HEK293 (cell line): ENCODE results near the gene TALDO1.
A peak's percentile ranks its signal among the peaks of the same experiment; 100 is the strongest.

ENCODE experiments used
- CTCF ChIA-PET: fragments of 350-600 bp; formaldehyde crosslinking; extraction: SDS; loops from one replicate; lab custom pipeline; 2021; ENCODE audit warnings: antibody characterized with exemption; lab: Yijun Ruan, JAX
- POLR2A ChIA-PET: fragments of 300-600 bp; formaldehyde crosslinking; extraction: SDS; loops from one replicate; lab custom pipeline; 2020; ENCODE audit warnings: antibody characterized with exemption, inconsistent platforms; lab: Yijun Ruan, JAX
- H3K27ac ChIP-seq: fragments of 200-500 bp; sonication (Bioruptor generic); 2 replicates; pipeline ENCODE4 v1.5.1; 2014; ENCODE audit warnings: low read depth, low read length, control low read depth, inconsistent platforms; ENCODE audit errors: extremely low read depth
- H3K36me3 ChIP-seq, 2 experiments: fragments of 200-500 bp in 1 of 2; sonication (Bioruptor generic) in 1 of 2; 1 replicate in 1 of 2; 2 replicates in 1 of 2; pipeline ENCODE4 v1.5.1; 2014 to 2017; ENCODE audit warnings: inconsistent platforms in 2 of 2, low read length in 2 of 2; ENCODE audit not compliant: control insufficient read depth in 2 of 2, insufficient read depth in 1 of 2
- H3K4me1 ChIP-seq: fragments of 200-500 bp; sonication (Bioruptor generic); 2 replicates; pipeline ENCODE4 v1.5.1; 2014; ENCODE audit warnings: mild to moderate bottlenecking, low read length, inconsistent platforms; ENCODE audit not compliant: control insufficient read depth, insufficient read depth
- H3K4me3 ChIP-seq: 2 replicates; pipeline ENCODE4 v1.5.1; 2011; ENCODE audit warnings: low read depth, mild to moderate bottlenecking, control low read depth, low read length, moderate library complexity
- H3K9me3 ChIP-seq: fragments of 200-500 bp; sonication (Bioruptor generic); 2 replicates; pipeline ENCODE4 v1.5.1; 2014; ENCODE audit warnings: low read depth, low read length, inconsistent platforms; ENCODE audit not compliant: control insufficient read depth, insufficient read depth
- FEZF1 ChIP-seq: fragments of 450-650 bp; formaldehyde crosslinking; IDR thresholded peaks from 2 replicates; pipeline ENCODE4 v1.5.1; 2016; ENCODE audit warnings: missing biosample characterization, missing genetic modification characterization
- GLI4 ChIP-seq: fragments of 450-650 bp; formaldehyde crosslinking; IDR thresholded peaks from 2 replicates; pipeline ENCODE4 v1.5.1; 2016; ENCODE audit warnings: missing biosample characterization, missing genetic modification characterization
- GLIS2 ChIP-seq: fragments of 450-650 bp; formaldehyde crosslinking; IDR thresholded peaks from 2 replicates; pipeline ENCODE4 v1.5.1; 2016; ENCODE audit warnings: missing biosample characterization, missing genetic modification characterization
- KLF7 ChIP-seq: fragments of 450-650 bp; formaldehyde crosslinking; IDR thresholded peaks from 2 replicates; pipeline ENCODE4 v1.5.1; 2016; ENCODE audit warnings: missing biosample characterization, missing genetic modification characterization, borderline replicate concordance
- OSR2 ChIP-seq: fragments of 450-650 bp; formaldehyde crosslinking; IDR thresholded peaks from 2 replicates; pipeline ENCODE4 v1.5.1; 2016; ENCODE audit warnings: missing biosample characterization, missing genetic modification characterization
- SALL2 ChIP-seq: fragments of 450-650 bp; formaldehyde crosslinking; IDR thresholded peaks from 2 replicates; pipeline ENCODE4 v1.5.0; 2017; ENCODE audit warnings: missing biosample characterization, mild to moderate bottlenecking, missing genetic modification characterization, borderline replicate concordance
- SCRT1 ChIP-seq: fragments of 450-650 bp; formaldehyde crosslinking; IDR thresholded peaks from 2 replicates; pipeline ENCODE4 v1.5.1; 2016; ENCODE audit warnings: missing biosample characterization, missing genetic modification characterization, borderline replicate concordance
- SCRT2 ChIP-seq: fragments of 450-650 bp; formaldehyde crosslinking; IDR thresholded peaks from 2 replicates; pipeline ENCODE4 v1.5.1; 2016; ENCODE audit warnings: missing biosample characterization, missing genetic modification characterization
- YY1 ChIP-seq: fragments of 450-650 bp; formaldehyde crosslinking; IDR thresholded peaks from 2 replicates; pipeline ENCODE4 v1.5.1; 2018; ENCODE audit warnings: missing biosample characterization, missing genetic modification characterization
- ZNF16 ChIP-seq: fragments of 450-650 bp; formaldehyde crosslinking; IDR thresholded peaks from 2 replicates; pipeline ENCODE4 v1.5.1; 2016; ENCODE audit warnings: low read depth, missing biosample characterization, missing genetic modification characterization
- ZNF2 ChIP-seq: fragments of 450-650 bp; formaldehyde crosslinking; IDR thresholded peaks from 2 replicates; pipeline ENCODE4 v1.5.1; 2016; ENCODE audit warnings: missing biosample characterization, missing genetic modification characterization
- ZNF24 ChIP-seq: fragments of 450-650 bp; formaldehyde crosslinking; IDR thresholded peaks from 2 replicates; pipeline ENCODE4 v1.5.1; 2016; ENCODE audit warnings: missing biosample characterization, missing genetic modification characterization
- ZNF621 ChIP-seq: fragments of 450-650 bp; formaldehyde crosslinking; IDR thresholded peaks from 2 replicates; pipeline ENCODE4 v1.5.1; 2017; ENCODE audit warnings: missing biosample characterization, missing genetic modification characterization
- ZNF629 ChIP-seq: fragments of 450-650 bp; formaldehyde crosslinking; IDR thresholded peaks from 2 replicates; pipeline ENCODE4 v1.5.1; 2017; ENCODE audit warnings: missing biosample characterization, missing genetic modification characterization
- ZNF843 ChIP-seq: fragments of 450-650 bp; formaldehyde crosslinking; IDR thresholded peaks from 2 replicates; pipeline ENCODE4 v1.5.1; 2016; ENCODE audit warnings: missing biosample characterization, missing genetic modification characterization
- TF ChIP-seq, protein P1 (sequence below): fragments of 450-650 bp; formaldehyde crosslinking; conservative IDR thresholded peaks from 2 replicates; pipeline ENCODE4 v1.5.1; 2016; ENCODE audit warnings: low read depth, missing biosample characterization, missing genetic modification characterization
- TF ChIP-seq, protein P2 (sequence below): fragments of 450-650 bp; formaldehyde crosslinking; IDR thresholded peaks from 2 replicates; pipeline ENCODE4 v1.5.1; 2017; ENCODE audit warnings: missing biosample characterization, missing genetic modification characterization
- TF ChIP-seq, protein P3 (sequence below): fragments of 450-650 bp; formaldehyde crosslinking; IDR thresholded peaks from 2 replicates; pipeline ENCODE4 v1.5.1; 2016; ENCODE audit warnings: missing biosample characterization, missing genetic modification characterization
- TF ChIP-seq, protein P4 (sequence below): fragments of 450-650 bp; formaldehyde crosslinking; IDR thresholded peaks from 2 replicates; pipeline ENCODE4 v1.5.1; 2017; ENCODE audit warnings: missing biosample characterization, missing genetic modification characterization
- TF ChIP-seq, protein P5 (sequence below): fragments of 450-650 bp; formaldehyde crosslinking; IDR thresholded peaks from 2 replicates; pipeline ENCODE4 v1.5.1; 2017; ENCODE audit warnings: missing biosample characterization, missing genetic modification characterization
- TF ChIP-seq, protein P6 (sequence below): fragments of 450-650 bp; formaldehyde crosslinking; IDR thresholded peaks from 2 replicates; pipeline ENCODE4 v1.5.1; 2016; ENCODE audit warnings: missing biosample characterization, missing genetic modification characterization, low read depth

Gene TALDO1

DNA sequence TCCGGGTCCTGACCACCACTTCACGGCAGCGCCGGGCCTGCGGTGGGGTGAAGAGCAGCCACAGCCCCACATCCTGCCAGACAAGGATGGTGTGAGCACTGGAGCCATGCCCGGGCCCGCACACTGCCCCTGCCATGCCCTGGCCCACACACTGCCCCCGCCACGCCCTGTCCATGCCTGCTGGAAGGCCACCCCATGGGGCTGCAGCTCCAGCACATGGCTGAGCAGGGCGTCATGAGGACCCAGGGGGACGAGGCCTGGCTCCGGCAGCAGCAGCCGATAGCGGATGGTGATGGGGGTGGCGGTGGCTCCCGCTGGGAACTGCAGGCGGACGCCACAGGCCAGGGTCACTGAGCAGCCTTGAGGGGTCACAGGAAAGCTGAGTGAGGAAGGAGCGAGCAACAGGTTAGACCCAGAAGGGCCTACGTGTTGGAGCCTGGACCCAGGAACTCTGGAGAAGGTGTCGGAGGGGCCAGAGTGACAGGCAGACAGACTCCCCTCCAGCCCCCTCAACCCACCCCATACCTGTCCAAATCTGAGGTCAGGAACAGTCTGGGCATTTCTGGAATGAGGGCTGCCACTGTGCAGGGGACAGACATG is 54.9 kb downstream of the TALDO1 start (continued):
- TF ChIP-seq, protein P1, sequence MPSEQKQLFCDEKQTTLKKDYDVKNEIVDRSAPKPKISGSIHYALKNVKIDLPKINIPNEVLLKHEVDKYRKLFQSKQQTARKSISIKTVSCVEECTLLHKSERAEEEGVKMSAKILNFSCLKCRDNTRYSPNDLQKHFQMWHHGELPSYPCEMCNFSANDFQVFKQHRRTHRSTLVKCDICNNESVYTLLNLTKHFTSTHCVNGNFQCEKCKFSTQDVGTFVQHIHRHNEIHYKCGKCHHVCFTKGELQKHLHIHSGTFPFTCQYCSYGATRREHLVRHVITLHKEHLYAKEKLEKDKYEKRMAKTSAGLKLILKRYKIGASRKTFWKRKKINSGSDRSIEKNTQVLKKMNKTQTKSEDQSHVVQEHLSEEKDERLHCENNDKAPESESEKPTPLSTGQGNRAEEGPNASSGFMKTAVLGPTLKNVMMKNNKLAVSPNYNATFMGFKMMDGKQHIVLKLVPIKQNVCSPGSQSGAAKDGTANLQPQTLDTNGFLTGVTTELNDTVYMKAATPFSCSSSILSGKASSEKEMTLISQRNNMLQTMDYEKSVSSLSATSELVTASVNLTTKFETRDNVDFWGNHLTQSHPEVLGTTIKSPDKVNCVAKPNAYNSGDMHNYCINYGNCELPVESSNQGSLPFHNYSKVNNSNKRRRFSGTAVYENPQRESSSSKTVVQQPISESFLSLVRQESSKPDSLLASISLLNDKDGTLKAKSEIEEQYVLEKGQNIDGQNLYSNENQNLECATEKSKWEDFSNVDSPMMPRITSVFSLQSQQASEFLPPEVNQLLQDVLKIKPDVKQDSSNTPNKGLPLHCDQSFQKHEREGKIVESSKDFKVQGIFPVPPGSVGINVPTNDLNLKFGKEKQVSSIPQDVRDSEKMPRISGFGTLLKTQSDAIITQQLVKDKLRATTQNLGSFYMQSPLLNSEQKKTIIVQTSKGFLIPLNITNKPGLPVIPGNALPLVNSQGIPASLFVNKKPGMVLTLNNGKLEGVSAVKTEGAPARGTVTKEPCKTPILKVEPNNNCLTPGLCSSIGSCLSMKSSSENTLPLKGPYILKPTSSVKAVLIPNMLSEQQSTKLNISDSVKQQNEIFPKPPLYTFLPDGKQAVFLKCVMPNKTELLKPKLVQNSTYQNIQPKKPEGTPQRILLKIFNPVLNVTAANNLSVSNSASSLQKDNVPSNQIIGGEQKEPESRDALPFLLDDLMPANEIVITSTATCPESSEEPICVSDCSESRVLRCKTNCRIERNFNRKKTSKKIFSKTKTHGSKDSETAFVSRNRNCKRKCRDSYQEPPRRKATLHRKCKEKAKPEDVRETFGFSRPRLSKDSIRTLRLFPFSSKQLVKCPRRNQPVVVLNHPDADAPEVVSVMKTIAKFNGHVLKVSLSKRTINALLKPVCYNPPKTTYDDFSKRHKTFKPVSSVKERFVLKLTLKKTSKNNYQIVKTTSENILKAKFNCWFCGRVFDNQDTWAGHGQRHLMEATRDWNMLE (tag by site-specific recombination), result no peak
- peak; percentile 70; the same call in 1 of the 2 replicates for TF ChIP-seq SCRT1
- no peak for TF ChIP-seq ZNF2 (tag by site-specific recombination)
- TF ChIP-seq GLIS2, result 0 out of 2 replicates have a peak, but pooled peaks have one; percentile 11
- TF ChIP-seq, protein P2, sequence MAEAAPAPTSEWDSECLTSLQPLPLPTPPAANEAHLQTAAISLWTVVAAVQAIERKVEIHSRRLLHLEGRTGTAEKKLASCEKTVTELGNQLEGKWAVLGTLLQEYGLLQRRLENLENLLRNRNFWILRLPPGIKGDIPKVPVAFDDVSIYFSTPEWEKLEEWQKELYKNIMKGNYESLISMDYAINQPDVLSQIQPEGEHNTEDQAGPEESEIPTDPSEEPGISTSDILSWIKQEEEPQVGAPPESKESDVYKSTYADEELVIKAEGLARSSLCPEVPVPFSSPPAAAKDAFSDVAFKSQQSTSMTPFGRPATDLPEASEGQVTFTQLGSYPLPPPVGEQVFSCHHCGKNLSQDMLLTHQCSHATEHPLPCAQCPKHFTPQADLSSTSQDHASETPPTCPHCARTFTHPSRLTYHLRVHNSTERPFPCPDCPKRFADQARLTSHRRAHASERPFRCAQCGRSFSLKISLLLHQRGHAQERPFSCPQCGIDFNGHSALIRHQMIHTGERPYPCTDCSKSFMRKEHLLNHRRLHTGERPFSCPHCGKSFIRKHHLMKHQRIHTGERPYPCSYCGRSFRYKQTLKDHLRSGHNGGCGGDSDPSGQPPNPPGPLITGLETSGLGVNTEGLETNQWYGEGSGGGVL (tag by site-specific recombination), result no peak
- TF ChIP-seq, protein P3, sequence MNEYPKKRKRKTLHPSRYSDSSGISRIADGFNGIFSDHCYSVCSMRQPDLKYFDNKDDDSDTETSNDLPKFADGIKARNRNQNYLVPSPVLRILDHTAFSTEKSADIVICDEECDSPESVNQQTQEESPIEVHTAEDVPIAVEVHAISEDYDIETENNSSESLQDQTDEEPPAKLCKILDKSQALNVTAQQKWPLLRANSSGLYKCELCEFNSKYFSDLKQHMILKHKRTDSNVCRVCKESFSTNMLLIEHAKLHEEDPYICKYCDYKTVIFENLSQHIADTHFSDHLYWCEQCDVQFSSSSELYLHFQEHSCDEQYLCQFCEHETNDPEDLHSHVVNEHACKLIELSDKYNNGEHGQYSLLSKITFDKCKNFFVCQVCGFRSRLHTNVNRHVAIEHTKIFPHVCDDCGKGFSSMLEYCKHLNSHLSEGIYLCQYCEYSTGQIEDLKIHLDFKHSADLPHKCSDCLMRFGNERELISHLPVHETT (tag by site-specific recombination), result no peak
- TF ChIP-seq ZNF24 (tag by site-specific recombination), result no peak
- peak; percentile 78 for TF ChIP-seq SCRT2 (tag by site-specific recombination)
- TF ChIP-seq KLF7 (tag by site-specific recombination), result no peak
- TF ChIP-seq, protein P4, sequence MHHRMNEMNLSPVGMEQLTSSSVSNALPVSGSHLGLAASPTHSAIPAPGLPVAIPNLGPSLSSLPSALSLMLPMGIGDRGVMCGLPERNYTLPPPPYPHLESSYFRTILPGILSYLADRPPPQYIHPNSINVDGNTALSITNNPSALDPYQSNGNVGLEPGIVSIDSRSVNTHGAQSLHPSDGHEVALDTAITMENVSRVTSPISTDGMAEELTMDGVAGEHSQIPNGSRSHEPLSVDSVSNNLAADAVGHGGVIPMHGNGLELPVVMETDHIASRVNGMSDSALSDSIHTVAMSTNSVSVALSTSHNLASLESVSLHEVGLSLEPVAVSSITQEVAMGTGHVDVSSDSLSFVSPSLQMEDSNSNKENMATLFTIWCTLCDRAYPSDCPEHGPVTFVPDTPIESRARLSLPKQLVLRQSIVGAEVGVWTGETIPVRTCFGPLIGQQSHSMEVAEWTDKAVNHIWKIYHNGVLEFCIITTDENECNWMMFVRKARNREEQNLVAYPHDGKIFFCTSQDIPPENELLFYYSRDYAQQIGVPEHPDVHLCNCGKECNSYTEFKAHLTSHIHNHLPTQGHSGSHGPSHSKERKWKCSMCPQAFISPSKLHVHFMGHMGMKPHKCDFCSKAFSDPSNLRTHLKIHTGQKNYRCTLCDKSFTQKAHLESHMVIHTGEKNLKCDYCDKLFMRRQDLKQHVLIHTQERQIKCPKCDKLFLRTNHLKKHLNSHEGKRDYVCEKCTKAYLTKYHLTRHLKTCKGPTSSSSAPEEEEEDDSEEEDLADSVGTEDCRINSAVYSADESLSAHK (tag by site-specific recombination), result no peak
- no peak for TF ChIP-seq ZNF843

DNA sequence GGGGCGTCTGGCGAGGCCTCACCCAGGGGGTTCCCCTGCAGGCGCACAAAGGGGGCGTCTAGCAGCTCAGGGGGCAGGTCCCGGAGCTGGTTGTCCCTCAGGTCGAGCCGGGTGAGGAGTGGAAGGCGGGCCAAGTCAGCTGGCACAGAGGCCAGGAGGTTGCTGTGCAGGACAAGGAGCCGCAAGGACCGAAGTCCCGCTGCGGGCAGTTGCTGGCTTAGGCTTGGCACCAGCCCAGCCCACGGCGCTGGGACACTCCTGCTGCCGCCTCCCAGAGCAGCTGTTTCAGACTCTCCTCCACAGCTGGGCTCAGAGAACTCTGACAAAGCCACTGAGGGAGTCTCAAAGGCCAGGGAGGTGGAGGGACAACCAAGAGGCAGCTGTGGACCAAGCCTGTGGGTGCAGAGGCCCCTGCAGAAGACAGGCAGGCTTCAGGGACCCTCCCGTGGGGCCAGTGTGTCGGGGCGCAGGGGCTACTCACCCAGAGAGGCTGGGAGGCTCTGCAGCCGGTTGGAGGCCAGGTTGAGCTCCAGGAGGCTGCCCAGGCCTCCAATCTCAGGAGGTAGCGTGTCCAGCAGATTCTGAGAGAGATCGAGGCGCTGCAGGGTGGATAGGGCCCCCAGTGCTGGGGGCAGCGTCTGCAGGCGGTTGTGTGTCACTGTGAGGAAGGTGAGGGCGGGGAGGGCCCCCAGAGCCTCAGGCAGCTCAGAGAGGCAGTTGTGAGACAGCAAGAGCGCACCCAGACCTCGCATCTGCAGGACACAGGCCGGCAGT is 55.6 kb downstream of the TALDO1 start:
- CTCF ChIA-PET, result interaction anchor here (0.5 kb wide), 1 partner anchor 46 kb away, joined by 3 read pairs; no protein-coding TSS in a partner anchor
- H3K4me1 ChIP-seq, result no peaks in the 10 kb centered on the region
- POLR2A ChIA-PET, result interaction anchor here (0.6 to 5.2 kb wide), 2 partner anchors 15 to 255 kb away, joined by 4 to 42 read pairs; partner anchors contain the start of gene PNPLA2
- no peak for TF ChIP-seq YY1
- TF ChIP-seq ZNF621 (tag by site-specific recombination), result no peak
- no peak for TF ChIP-seq FEZF1 (tag by site-specific recombination)
- TF ChIP-seq ZNF629 (tag by site-specific recombination), result no peak
- TF ChIP-seq, protein P5, sequence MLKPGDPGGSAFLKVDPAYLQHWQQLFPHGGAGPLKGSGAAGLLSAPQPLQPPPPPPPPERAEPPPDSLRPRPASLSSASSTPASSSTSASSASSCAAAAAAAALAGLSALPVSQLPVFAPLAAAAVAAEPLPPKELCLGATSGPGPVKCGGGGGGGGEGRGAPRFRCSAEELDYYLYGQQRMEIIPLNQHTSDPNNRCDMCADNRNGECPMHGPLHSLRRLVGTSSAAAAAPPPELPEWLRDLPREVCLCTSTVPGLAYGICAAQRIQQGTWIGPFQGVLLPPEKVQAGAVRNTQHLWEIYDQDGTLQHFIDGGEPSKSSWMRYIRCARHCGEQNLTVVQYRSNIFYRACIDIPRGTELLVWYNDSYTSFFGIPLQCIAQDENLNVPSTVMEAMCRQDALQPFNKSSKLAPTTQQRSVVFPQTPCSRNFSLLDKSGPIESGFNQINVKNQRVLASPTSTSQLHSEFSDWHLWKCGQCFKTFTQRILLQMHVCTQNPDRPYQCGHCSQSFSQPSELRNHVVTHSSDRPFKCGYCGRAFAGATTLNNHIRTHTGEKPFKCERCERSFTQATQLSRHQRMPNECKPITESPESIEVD (tag by site-specific recombination), result no peak
- no peak for TF ChIP-seq GLI4 (tag by site-specific recombination)
- no peak for TF ChIP-seq ZNF16 (tag by site-specific recombination)
- TF ChIP-seq OSR2 (tag by site-specific recombination), result no peak
- TF ChIP-seq, protein P6, sequence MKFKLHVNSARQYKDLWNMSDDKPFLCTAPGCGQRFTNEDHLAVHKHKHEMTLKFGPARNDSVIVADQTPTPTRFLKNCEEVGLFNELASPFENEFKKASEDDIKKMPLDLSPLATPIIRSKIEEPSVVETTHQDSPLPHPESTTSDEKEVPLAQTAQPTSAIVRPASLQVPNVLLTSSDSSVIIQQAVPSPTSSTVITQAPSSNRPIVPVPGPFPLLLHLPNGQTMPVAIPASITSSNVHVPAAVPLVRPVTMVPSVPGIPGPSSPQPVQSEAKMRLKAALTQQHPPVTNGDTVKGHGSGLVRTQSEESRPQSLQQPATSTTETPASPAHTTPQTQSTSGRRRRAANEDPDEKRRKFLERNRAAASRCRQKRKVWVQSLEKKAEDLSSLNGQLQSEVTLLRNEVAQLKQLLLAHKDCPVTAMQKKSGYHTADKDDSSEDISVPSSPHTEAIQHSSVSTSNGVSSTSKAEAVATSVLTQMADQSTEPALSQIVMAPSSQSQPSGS (tag by site-specific recombination), result no peak
- no peak for TF ChIP-seq SALL2 (tag by site-specific recombination)

More for the DNA sequence above, 55.6 kb downstream of the TALDO1 start:
- no peak overlapping the region for H3K27ac ChIP-seq
- H3K9me3 ChIP-seq, result no peaks in the 10 kb centered on the region
- 0 out of 2 replicates have a peak overlapping the region, but pooled peaks have one; percentile 60 for H3K4me3 ChIP-seq
- H3K36me3 ChIP-seq, result peaks cover 0 to 54% of the 10 kb centered on the region in 2 experiments; a peak in 1 of 3 replicates
